ENCODE results near the gene ADRA2A.

Gene ADRA2A

GRCh38 chr10:111101796-111102195 is 25.0 kb downstream of the ADRA2A start:
- TF ChIP-seq CTCF (IDR thresholded peaks at IDR 0.05), result no peak
- no peaks in the 10 kb centered on the region for H3K9me3 ChIP-seq
- no peak overlapping the region for H3K27ac ChIP-seq

GRCh38 chr10:111102359-111102837 is 25.6 kb downstream of the ADRA2A start:
- no peak for TF ChIP-seq CTCF (IDR thresholded peaks at IDR 0.05)
- no peaks in the 10 kb centered on the region for H3K27me3 ChIP-seq
- H3K9me3 ChIP-seq, result no peaks in the 10 kb centered on the region
- no peaks in the 10 kb centered on the region for H3K36me3 ChIP-seq
- H3K4me3 ChIP-seq (ENCODE audit: low read depth in 1 of 2, low read length in 1 of 2), result no peak overlapping the region
- no peaks in the 10 kb centered on the region for H3K4me1 ChIP-seq (ENCODE audit: control insufficient read depth in 1 of 2, insufficient read depth in 1 of 2, low read depth in 1 of 2, low read length in 1 of 2)
- no peak overlapping the region for H3K27ac ChIP-seq

More at GRCh38 chr10:111101796-111102195, 25.0 kb downstream of the ADRA2A start:
- no peaks in the 10 kb centered on the region for H3K4me1 ChIP-seq (ENCODE audit: control insufficient read depth in 1 of 2, insufficient read depth in 1 of 2, low read depth in 1 of 2, low read length in 1 of 2)
- no peaks in the 10 kb centered on the region for H3K36me3 ChIP-seq
- no peak overlapping the region for H3K4me3 ChIP-seq (ENCODE audit: low read depth in 1 of 2, low read length in 1 of 2)
- H3K27me3 ChIP-seq, result no peaks in the 10 kb centered on the region

GRCh38 chr10:111103196-111103840 is 26.5 kb downstream of the ADRA2A start:
- Histone ChIP-seq H3K4me3 (ENCODE audit: low read depth in 1 of 2, low read length in 1 of 2) (no peak overlapping the region), H3K27me3 (no peaks in the 10 kb centered on the region), H3K27ac (no peak overlapping the region), H3K4me1 (ENCODE audit: control insufficient read depth in 1 of 2, insufficient read depth in 1 of 2, low read depth in 1 of 2, low read length in 1 of 2) (no peaks in the 10 kb centered on the region), H3K36me3 (no peaks in the 10 kb centered on the region), H3K9me3 (no peaks in the 10 kb centered on the region)
- no peak for TF ChIP-seq CTCF (IDR thresholded peaks at IDR 0.05)

GRCh38 chr10:111104811-111105210 is 28.0 kb downstream of the ADRA2A start:
- no peaks in the 10 kb centered on the region for H3K9me3 ChIP-seq
- H3K36me3 ChIP-seq, result no peaks in the 10 kb centered on the region
- H3K27me3 ChIP-seq, result no peaks in the 10 kb centered on the region
- H3K4me1 ChIP-seq (ENCODE audit: control insufficient read depth in 1 of 2, insufficient read depth in 1 of 2, low read depth in 1 of 2, low read length in 1 of 2), result no peaks in the 10 kb centered on the region
- no peak for TF ChIP-seq CTCF (IDR thresholded peaks at IDR 0.05)
- H3K4me3 ChIP-seq (ENCODE audit: low read depth in 1 of 2, low read length in 1 of 2), result no peak overlapping the region
- no peak overlapping the region for H3K27ac ChIP-seq

GRCh38 chr10:111106081-111106480 is 29.3 kb downstream of the ADRA2A start:
- Histone ChIP-seq H3K27me3 (no peaks in the 10 kb centered on the region), H3K27ac (no peak overlapping the region), H3K4me3 (ENCODE audit: low read depth in 1 of 2, low read length in 1 of 2) (no peak overlapping the region), H3K4me1 (ENCODE audit: control insufficient read depth in 1 of 2, insufficient read depth in 1 of 2, low read depth in 1 of 2, low read length in 1 of 2) (no peaks in the 10 kb centered on the region), H3K9me3 (no peaks in the 10 kb centered on the region), H3K36me3 (no peaks in the 10 kb centered on the region)
- no peak for TF ChIP-seq CTCF (IDR thresholded peaks at IDR 0.05)
